Common myeloid progenitor, CD34-positive (primary cell): ENCODE data around the gene S100PBP.

Source experiments
- CTCF ChIA-PET: fragments of 350-600 bp; sonication (Branson Sonifier 250); formaldehyde crosslinking; loops from one replicate; lab custom pipeline; 2021; ENCODE audit warnings: antibody characterized with exemption; lab: Charles Lee
- POLR2A ChIA-PET: fragments of 350-600 bp; sonication (Branson Sonifier 250); formaldehyde crosslinking; loops from one replicate; lab custom pipeline; 2021; ENCODE audit warnings: antibody characterized with exemption; lab: Charles Lee
- DNase-seq, 3 donors: peaks; one replicate each; pipeline versions ENCODE4 v3.0.0 to v3.0.0-alpha.2; 2013
- H3K27ac ChIP-seq, 2 experiments: 1 replicate in 1 of 2; 2 replicates in 1 of 2; pipeline ENCODE4 v1.7.0; 2013; ENCODE audit warnings: inconsistent platforms in 2 of 2, low read length in 2 of 2, mild to moderate bottlenecking in 2 of 2, low read depth in 1 of 2, moderate library complexity in 1 of 2; ENCODE audit not compliant: severe bottlenecking in 2 of 2, insufficient read depth in 1 of 2, poor library complexity in 1 of 2
- H3K27me3 ChIP-seq, 5 experiments: replicated peaks in 2 of 5; 1 replicate in 3 of 5; 2 replicates in 2 of 5; pipeline versions ENCODE4 v1.6.1 to v1.7.0; 2013; ENCODE audit warnings: low read length in 4 of 5, mild to moderate bottlenecking in 2 of 5, moderate library complexity in 2 of 5, inconsistent platforms in 1 of 5; ENCODE audit not compliant: insufficient read depth in 5 of 5, control insufficient read depth in 4 of 5
- H3K36me3 ChIP-seq, 4 experiments: 1 replicate in 2 of 4; 2 replicates in 2 of 4; pipeline versions ENCODE4 v1.6.1 to v1.7.0; 2013; ENCODE audit warnings: low read length in 3 of 4, control low read depth in 1 of 4, mild to moderate bottlenecking in 1 of 4; ENCODE audit not compliant: control insufficient read depth in 4 of 4, insufficient read depth in 4 of 4
- H3K4me1 ChIP-seq, 4 experiments: 1 replicate in 3 of 4; 2 replicates in 1 of 4; pipeline versions ENCODE4 v1.6.1 to v1.7.1; 2013; ENCODE audit warnings: low read length in 3 of 4, mild to moderate bottlenecking in 3 of 4, control low read depth in 1 of 4, inconsistent platforms in 1 of 4, moderate library complexity in 1 of 4; ENCODE audit not compliant: control insufficient read depth in 4 of 4, insufficient read depth in 4 of 4; ENCODE audit errors: control extremely low read depth in 1 of 4
- H3K4me3 ChIP-seq, 7 experiments: 1 replicate in 4 of 7; 2 replicates in 3 of 7; pipeline versions ENCODE4 v1.5.1 to v1.7.0; 2013; ENCODE audit warnings: mild to moderate bottlenecking in 7 of 7, low read length in 6 of 7, moderate library complexity in 6 of 7, inconsistent platforms in 2 of 7, low read depth in 2 of 7, control low read depth in 1 of 7; ENCODE audit not compliant: insufficient read depth in 4 of 7, control insufficient read depth in 1 of 7; ENCODE audit errors: extremely low read depth in 1 of 7
- H3K9me3 ChIP-seq, 5 experiments: 1 replicate in 4 of 5; 2 replicates in 1 of 5; pipeline versions ENCODE4 v1.6.1 to v1.7.1; 2013; ENCODE audit warnings: low read length in 4 of 5, mild to moderate bottlenecking in 2 of 5, inconsistent platforms in 1 of 5, low read depth in 1 of 5, moderate library complexity in 1 of 5; ENCODE audit not compliant: control insufficient read depth in 4 of 5, insufficient read depth in 2 of 5; ENCODE audit errors: control extremely low read depth in 1 of 5
- WGBS: methylation state at CpG from one replicate; pipeline ENCODE4 v1.1.5; 2013; ENCODE audit not compliant: insufficient coverage; 5-methylcytosine and 5-hydroxymethylcytosine counted together

The S100PBP gene

DNA sequence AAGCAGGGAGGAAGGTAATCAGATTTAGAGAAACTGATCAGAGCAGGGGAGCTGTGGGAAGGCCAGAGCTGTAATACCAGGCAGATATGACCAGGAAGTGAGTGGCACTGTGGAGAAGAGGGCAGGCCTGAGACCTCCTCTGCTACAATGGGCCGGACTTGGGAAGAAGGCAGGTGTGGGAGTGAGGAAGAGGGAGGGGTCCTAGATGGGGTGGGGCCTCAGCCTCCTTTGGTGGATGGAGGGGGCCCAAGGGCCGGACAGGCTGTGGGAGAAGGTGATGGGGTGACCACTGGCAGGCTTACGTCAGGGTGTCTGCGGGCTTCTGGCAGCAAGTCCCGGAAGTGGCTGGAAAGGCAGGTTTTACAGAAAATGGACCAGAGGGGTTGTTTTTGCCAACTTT, 63.8 kb downstream of the S100PBP start:
- CTCF ChIA-PET: interaction anchor here (0.7 to 4.5 kb wide), 4 partner anchors 8 to 214 kb away, joined by 3 to 18 read pairs (median 6); no protein-coding TSS in a partner anchor
- POLR2A ChIA-PET: no interaction called here

GRCh38 chr1:32881871-32882850, 64.7 kb downstream of the S100PBP start:
- CTCF ChIA-PET: interaction anchor here (0.7 to 4.5 kb wide), 4 partner anchors 9 to 213 kb away, joined by 3 to 18 read pairs (median 6); no protein-coding TSS in a partner anchor
- Histone ChIP-seq H3K27me3 (peaks cover 0 to 62% (median 17%) of the 10 kb centered on the region in 5 experiments), H3K4me3 (no peak overlapping the region), H3K4me1 (peaks cover 0 to 11% (median 6%) of the 10 kb centered on the region in 4 experiments), H3K27ac (no peak overlapping the region), H3K36me3 (no peaks in the 10 kb centered on the region), H3K9me3 (no peaks in the 10 kb centered on the region)
- WGBS: 38% methylated on average over 14 of the region's 22 CpGs
- DNase-seq: no peak
- POLR2A ChIA-PET: no interaction called here

More for the DNA sequence above, 63.8 kb downstream of the S100PBP start:
- Histone ChIP-seq H3K27ac (no peak overlapping the region), H3K36me3 (no peaks in the 10 kb centered on the region), H3K27me3 (peaks cover 0 to 59% (median 16%) of the 10 kb centered on the region in 5 experiments), H3K4me3 (no peak overlapping the region), H3K9me3 (no peaks in the 10 kb centered on the region), H3K4me1 (peaks cover 0 to 6% (median 3%) of the 10 kb centered on the region in 4 experiments)
- DNase-seq: no peak
- whole genome bisulfite sequencing: 95% methylated on average over 2 of the region's 5 CpGs

- Histone ChIP-seq H3K36me3 (no peaks in the 10 kb centered on the region), H3K9me3 (no peaks in the 10 kb centered on the region), H3K4me3 (no peak overlapping the region), H3K4me1 (peaks cover 0 to 11% (median 6%) of the 10 kb centered on the region in 4 experiments), H3K27me3 (peaks cover 0 to 65% (median 21%) of the 10 kb centered on the region in 5 experiments), H3K27ac (no peak overlapping the region)
- WGBS: 86% methylated on average over 6 of the region's 7 CpGs
- DNase-seq: no peak
- POLR2A ChIA-PET: no interaction called here
- CTCF ChIA-PET: interaction anchor here (1.0 kb wide), 1 partner anchor 9 kb away, joined by 3 read pairs; no protein-coding TSS in a partner anchor
Observed at GRCh38 chr1:32883338-32884031, 66.0 kb downstream of the S100PBP start.

DNA sequence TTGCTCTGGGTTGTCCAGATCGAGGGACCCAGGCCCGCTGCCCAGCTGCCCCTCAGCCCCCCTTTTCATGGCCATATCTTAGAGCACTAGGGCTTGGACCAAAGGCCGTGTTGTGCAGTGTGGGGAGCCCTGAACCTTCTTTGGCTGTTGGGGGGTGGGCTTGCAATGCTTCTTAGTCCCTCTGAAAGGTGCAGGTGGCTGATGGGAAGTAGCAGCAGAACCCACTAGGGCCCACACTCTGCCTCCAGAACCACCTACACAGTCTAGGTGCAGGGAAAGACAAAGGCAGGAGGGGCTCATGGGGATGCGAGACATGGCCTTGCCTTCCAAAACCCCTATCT, 66.5 kb downstream of the S100PBP start:
- H3K4me3 ChIP-seq: no peak overlapping the region
- no peak overlapping the region for H3K27ac ChIP-seq
- H3K9me3 ChIP-seq: no peaks in the 10 kb centered on the region
- H3K36me3 ChIP-seq: no peaks in the 10 kb centered on the region
- WGBS: 40% methylated on average over 2 of the region's 4 CpGs
- POLR2A ChIA-PET: no interaction called here
- CTCF ChIA-PET: interaction anchor here (1.0 kb wide), 1 partner anchor 8 kb away, joined by 3 read pairs; no protein-coding TSS in a partner anchor
- H3K4me1 ChIP-seq: peaks cover 0 to 11% (median 6%) of the 10 kb centered on the region in 4 experiments
- H3K27me3 ChIP-seq: peaks cover 0 to 69% (median 24%) of the 10 kb centered on the region in 5 experiments
- no peak for DNase-seq

GRCh38 chr1:32884726-32885125, 67.3 kb downstream of the S100PBP start:
- Histone ChIP-seq H3K9me3 (no peaks in the 10 kb centered on the region), H3K27ac (no peak overlapping the region), H3K4me3 (no peak overlapping the region), H3K4me1 (peaks cover 0 to 11% (median 6%) of the 10 kb centered on the region in 4 experiments), H3K27me3 (peaks cover 0 to 76% (median 30%) of the 10 kb centered on the region in 5 experiments), H3K36me3 (no peaks in the 10 kb centered on the region)
- ChIA-PET CTCF (interaction anchor here (3.2 kb wide), 1 partner anchor 8 kb away, joined by 21 read pairs; no protein-coding TSS in a partner anchor), POLR2A (interaction anchor here (0.6 kb wide), 1 partner anchor 1896 kb away, joined by 6 read pairs; no protein-coding TSS in a partner anchor)
- DNase-seq: no peak
- 58% methylated on average over 12 of the region's 12 CpGs for WGBS

DNA sequence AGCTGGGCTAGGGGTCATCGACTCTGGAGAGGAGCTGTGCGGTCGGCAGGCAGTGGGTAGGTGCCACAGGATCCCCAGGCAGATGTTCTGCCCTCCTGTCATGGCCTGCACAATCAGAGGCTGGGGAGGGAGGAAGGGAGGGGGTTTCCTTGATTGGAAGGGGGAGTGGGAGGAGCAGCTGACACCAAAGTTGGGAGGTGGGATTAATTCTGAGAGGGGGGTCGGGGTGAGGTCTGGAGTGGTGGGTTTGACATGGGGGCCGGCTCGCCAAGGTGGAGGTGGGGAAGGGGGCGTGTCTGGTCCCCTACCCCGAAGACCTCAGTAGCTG, 68.2 kb downstream of the S100PBP start:
- POLR2A ChIA-PET: no interaction called here
- peaks cover 0 to 85% (median 36%) of the 10 kb centered on the region in 5 experiments for H3K27me3 ChIP-seq
- CTCF ChIA-PET: interaction anchor here (1.6 to 3.2 kb wide), 3 partner anchors 9 to 169 kb away, joined by 4 to 21 read pairs (median 6); no protein-coding TSS in a partner anchor

More for the DNA sequence above, 68.2 kb downstream of the S100PBP start:
- H3K9me3 ChIP-seq: no peaks in the 10 kb centered on the region
- H3K4me1 ChIP-seq: peaks cover 0 to 11% (median 6%) of the 10 kb centered on the region in 4 experiments
- H3K4me3 ChIP-seq: peak overlapping the region in 1 of 7 experiments; percentile 19
- H3K27ac ChIP-seq: no peak overlapping the region
- 0% methylated on average over 3 of the region's 8 CpGs for WGBS
- no peak for DNase-seq
- H3K36me3 ChIP-seq: no peaks in the 10 kb centered on the region
